GM21390 (cell line): ENCODE results near the gene MBOAT1.

Experiments
- ATAC-seq: cut with Tn5 transposase; IDR thresholded peaks from one replicate; pipeline ENCODE4 v1.9.1; 2021; ENCODE audit not compliant: unreplicated experiment

Gene MBOAT1

DNA sequence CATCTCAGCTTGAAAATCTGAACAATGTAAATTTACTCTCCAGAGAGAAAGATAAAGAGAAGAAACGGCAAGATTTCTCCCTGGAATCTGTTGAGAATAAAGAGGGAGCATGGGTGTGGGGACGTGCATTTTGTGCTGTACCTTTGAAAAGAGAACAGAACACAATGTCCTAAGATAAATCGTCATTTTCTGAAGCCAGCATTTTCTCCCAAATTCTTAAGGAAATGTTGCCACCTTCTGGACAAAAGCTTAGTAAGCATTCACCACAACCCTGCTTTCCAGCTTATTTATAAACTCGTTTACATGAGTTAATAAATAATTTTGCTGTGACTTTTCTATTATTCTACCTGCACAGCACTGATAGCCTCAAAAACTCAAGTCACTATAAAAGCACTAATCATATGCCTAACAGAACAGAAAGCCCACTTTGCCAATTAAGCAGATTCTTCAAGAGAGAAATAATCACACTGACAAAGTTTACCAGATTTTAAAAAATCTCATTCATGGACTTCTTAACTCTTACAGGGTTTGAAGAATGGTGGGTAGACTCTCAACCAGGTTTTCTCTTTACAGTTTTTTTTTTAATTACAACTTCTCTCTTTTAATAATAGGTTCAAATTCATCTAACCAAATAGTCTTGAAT lies 155.8 kb downstream of the MBOAT1 start:
- ATAC-seq: no peak

DNA sequence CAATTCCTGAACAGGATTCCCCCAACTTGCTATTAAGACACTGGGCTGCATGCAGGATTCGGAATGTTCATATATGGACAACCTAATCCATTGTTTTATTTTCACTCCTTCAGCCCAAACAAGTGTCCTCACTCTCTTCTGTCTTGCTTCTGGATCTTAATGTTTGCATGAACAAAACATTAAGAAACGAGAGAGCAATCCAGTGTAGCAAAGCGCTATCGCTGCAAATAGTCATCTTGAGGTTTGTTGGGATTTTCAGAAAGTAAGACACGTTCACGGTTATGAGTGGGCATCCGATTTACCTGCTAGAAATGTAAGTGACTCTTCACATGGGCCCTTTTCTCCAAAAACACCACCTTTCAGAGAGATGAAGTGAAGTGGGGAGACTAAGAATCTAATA lies 156.4 kb downstream of the MBOAT1 start:
- ATAC-seq: no peak
